Uterus (tissue), 2 donors: Measurements from ENCODE around the gene GSAP.

ENCODE experiments used
- POLR2A ChIP-seq, 2 donors: fragments of 450-650 bp; IDR thresholded peaks; one replicate each; pipeline ENCODE4 v1.6.1; 2016; ENCODE audit warnings: antibody characterized with exemption in 2 of 2, mild to moderate bottlenecking in 1 of 2, moderate library complexity in 1 of 2
- TF ChIP-seq, protein P1 (sequence below), 4 experiments: fragments of 200-600 bp in 2 of 4; fragments of 450-650 bp in 2 of 4; sonication (generic) in 2 of 4; IDR thresholded peaks; one replicate each; pipeline ENCODE4 v1.5.1; 2016 to 2019; ENCODE audit warnings: antibody characterized with exemption in 4 of 4, mild to moderate bottlenecking in 2 of 4, moderate library complexity in 1 of 4

GRCh38 chr7:77439572-77439971 lies 23.4 kb upstream of the GSAP start:
- TF ChIP-seq, protein P1, sequence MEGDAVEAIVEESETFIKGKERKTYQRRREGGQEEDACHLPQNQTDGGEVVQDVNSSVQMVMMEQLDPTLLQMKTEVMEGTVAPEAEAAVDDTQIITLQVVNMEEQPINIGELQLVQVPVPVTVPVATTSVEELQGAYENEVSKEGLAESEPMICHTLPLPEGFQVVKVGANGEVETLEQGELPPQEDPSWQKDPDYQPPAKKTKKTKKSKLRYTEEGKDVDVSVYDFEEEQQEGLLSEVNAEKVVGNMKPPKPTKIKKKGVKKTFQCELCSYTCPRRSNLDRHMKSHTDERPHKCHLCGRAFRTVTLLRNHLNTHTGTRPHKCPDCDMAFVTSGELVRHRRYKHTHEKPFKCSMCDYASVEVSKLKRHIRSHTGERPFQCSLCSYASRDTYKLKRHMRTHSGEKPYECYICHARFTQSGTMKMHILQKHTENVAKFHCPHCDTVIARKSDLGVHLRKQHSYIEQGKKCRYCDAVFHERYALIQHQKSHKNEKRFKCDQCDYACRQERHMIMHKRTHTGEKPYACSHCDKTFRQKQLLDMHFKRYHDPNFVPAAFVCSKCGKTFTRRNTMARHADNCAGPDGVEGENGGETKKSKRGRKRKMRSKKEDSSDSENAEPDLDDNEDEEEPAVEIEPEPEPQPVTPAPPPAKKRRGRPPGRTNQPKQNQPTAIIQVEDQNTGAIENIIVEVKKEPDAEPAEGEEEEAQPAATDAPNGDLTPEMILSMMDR (IDR thresholded peaks at IDR 0.05): no peak
- TF ChIP-seq POLR2A (IDR thresholded peaks at IDR 0.05): no peak
